Fibroblast of the aortic adventitia (primary cell): ENCODE measurements around the gene P3H4. TPM values are rescaled to one million over a fixed set of nuclear protein-coding genes. Genes with fewer than 3 reads are reported as not detected.

ENCODE experiments used
- DNase-seq: peaks from one replicate; pipeline ENCODE4 v3.0.0-alpha.2; 2010; ENCODE audit warnings: low read depth
- H3K4me3 ChIP-seq: 2 replicates; pipeline ENCODE4 v1.5.1; 2011; ENCODE audit warnings: low read depth, mild to moderate bottlenecking, control low read depth, low read length, moderate library complexity
- CTCF ChIP-seq: IDR thresholded peaks from 2 replicates; pipeline ENCODE4 v1.5.1; 2011; ENCODE audit warnings: mild to moderate bottlenecking, low read length, control low read depth, inconsistent platforms; ENCODE audit not compliant: insufficient read depth
- total RNA-seq: library from RNA; depleted of rRNA; stranded (reverse); fragments of >200 nt; gene quantifications from 2 replicates; pipeline ENCODE4 v1.2.3, GENCODE V29; 2012; ENCODE audit warnings: low replicate concordance

P3H4 gene
- total RNA-seq, 1 donor = 35.5 TPM

- H3K4me3 ChIP-seq = no peak overlapping the region
- no peak for DNase-seq
- TF ChIP-seq CTCF = no peak
These were observed 5.0 kb upstream of the P3H4 start for GRCh38 chr17:41816637-41817320.

DNA sequence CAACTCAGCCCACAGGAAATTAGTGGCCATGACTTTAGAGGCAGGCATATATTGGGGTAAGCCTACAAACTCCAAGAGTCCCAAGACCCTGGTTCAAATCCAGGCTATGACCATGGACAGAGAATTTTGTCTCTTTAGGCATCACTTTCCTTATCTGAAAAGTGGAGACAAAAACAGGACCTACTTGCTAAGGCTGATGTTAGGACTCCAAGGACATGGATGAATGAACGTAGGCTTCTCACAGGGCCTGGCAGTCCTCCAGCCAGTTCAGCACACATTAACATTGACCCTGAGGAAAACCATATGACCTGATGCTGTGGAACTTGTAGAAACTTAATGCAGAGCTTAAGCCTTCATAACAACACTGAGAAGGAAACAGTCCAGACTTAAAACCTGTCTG lies 2.4 kb upstream of the P3H4 start:
- no peak for TF ChIP-seq CTCF
- peak; percentile 37 for DNase-seq
- peak overlapping the region; percentile 83 for H3K4me3 ChIP-seq

GRCh38 chr17:41813699-41814124 lies 2.0 kb upstream of the P3H4 start:
- peak overlapping the region; percentile 83 for H3K4me3 ChIP-seq
- no peak for DNase-seq
- TF ChIP-seq CTCF = no peak

GRCh38 chr17:41813152-41813680 lies 1.5 kb upstream of the P3H4 start:
- DNase-seq = no peak
- no peak for TF ChIP-seq CTCF
- peak overlapping the region; percentile 83 for H3K4me3 ChIP-seq

GRCh38 chr17:41812381-41813151 lies 817 bp upstream of the P3H4 start, which contains the start of gene FKBP10:
FKBP10 (plus strand) TSS chr17:41813004; CDS start chr17:41813035, 31 bp downstream.
- H3K4me3 ChIP-seq = peak within 1 kb of the TSS; percentile 83
- peak; percentile 87 for DNase-seq
- no peak for TF ChIP-seq CTCF

DNA sequence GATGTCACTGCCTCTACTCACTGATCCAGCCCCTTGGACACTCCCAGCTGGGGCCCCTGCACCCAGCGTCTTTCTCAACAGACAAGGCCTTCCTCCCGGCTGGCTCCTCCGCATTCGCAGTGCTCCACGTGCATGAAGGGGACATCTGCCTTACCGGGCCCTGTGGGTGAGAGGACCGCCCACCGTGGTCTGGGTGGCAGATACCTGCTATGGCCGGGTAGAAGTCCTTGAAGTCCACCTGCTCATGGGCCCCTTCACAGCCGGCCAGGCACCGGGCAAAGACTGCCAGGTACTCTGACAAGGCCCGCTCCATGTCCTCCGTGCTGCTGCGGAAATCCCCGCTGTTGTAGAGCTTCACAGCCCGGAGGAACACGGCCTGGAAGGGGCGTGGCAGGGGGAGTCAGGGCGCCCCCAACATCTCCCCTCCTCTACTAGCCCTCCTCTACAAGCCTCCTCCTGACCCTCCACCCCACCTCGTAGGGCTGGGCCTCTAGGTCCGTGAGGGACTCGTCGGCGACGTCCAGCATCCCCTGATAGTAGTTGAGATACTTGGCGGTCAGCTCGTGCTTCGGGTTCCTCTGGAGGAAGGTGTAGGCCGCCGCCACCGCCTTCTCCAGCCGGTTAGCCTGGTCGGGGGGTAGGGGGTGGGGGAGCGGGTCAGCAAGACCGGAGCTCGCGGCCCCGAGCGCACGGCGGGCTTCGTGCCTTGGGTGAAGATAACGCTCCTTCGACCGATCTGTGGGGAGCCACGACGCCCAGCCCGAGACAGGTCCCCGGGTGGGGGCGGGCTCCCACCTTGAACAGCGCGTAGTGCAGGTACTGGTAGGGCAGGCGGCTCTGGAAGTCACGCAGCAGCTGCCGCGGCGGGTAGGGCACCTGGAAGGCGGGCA lies 845 bp downstream of the P3H4 start:
- no peak for TF ChIP-seq CTCF
- no peak for DNase-seq
- H3K4me3 ChIP-seq = peak overlapping the region; percentile 83
